Epithelial cell of esophagus (primary cell): ENCODE data around the gene SPACA7.

Source experiments
- DNase-seq: peaks from one replicate; pipeline ENCODE4 v3.0.0; 2010; ENCODE audit warnings: low read depth
- H3K4me3 ChIP-seq: 2 replicates; pipeline ENCODE4 v1.5.1; 2011; ENCODE audit warnings: mild to moderate bottlenecking, low read length, control low read depth
- TF ChIP-seq, protein P1 (sequence below): IDR thresholded peaks from 2 replicates; pipeline ENCODE4 v1.5.1; 2011; ENCODE audit warnings: low read depth, mild to moderate bottlenecking, low read length, control low read depth, inconsistent platforms; ENCODE audit not compliant: insufficient read depth; ENCODE audit errors: missing control alignments

The SPACA7 gene

GRCh38 chr13:112350300-112350699 lies 25.9 kb upstream of the SPACA7 start:
- H3K4me3 ChIP-seq, result no peak overlapping the region
- TF ChIP-seq, protein P1, sequence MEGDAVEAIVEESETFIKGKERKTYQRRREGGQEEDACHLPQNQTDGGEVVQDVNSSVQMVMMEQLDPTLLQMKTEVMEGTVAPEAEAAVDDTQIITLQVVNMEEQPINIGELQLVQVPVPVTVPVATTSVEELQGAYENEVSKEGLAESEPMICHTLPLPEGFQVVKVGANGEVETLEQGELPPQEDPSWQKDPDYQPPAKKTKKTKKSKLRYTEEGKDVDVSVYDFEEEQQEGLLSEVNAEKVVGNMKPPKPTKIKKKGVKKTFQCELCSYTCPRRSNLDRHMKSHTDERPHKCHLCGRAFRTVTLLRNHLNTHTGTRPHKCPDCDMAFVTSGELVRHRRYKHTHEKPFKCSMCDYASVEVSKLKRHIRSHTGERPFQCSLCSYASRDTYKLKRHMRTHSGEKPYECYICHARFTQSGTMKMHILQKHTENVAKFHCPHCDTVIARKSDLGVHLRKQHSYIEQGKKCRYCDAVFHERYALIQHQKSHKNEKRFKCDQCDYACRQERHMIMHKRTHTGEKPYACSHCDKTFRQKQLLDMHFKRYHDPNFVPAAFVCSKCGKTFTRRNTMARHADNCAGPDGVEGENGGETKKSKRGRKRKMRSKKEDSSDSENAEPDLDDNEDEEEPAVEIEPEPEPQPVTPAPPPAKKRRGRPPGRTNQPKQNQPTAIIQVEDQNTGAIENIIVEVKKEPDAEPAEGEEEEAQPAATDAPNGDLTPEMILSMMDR, result no peak
- no peak for DNase-seq

DNA sequence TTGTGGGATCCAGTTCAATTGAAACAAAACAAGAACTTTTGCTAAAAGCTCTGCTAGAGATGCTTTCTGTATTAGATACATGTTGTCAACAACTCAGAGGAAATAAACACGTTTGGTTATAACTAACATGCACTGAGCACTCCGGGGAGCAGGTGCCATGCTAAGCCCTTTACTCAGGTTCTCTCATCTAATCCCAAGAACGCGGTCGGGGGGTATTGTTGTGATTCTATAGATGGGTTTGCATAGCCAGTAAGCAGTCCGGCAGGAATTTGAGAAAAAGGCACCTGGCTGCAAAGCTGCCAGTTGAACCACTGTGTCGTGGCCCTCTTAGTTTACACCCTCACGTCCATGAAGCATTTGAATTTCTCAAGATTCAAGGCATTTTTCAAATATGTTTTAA lies 24.3 kb upstream of the SPACA7 start:
- H3K4me3 ChIP-seq, result no peak overlapping the region
- TF ChIP-seq, protein P1, result no peak
- DNase-seq, result no peak

- TF ChIP-seq, protein P1, result no peak
- DNase-seq, result no peak
- H3K4me3 ChIP-seq, result no peak overlapping the region
These were observed 22.3 kb upstream of the SPACA7 start for GRCh38 chr13:112353856-112354255.

GRCh38 chr13:112354330-112355273 lies 21.6 kb upstream of the SPACA7 start:
- DNase-seq, result no peak
- H3K4me3 ChIP-seq, result no peak overlapping the region
- TF ChIP-seq, protein P1, result no peak

- TF ChIP-seq, protein P1, result no peak
- H3K4me3 ChIP-seq, result no peak overlapping the region
- no peak for DNase-seq
These were observed 20.8 kb upstream of the SPACA7 start for GRCh38 chr13:112355274-112355838.

DNA sequence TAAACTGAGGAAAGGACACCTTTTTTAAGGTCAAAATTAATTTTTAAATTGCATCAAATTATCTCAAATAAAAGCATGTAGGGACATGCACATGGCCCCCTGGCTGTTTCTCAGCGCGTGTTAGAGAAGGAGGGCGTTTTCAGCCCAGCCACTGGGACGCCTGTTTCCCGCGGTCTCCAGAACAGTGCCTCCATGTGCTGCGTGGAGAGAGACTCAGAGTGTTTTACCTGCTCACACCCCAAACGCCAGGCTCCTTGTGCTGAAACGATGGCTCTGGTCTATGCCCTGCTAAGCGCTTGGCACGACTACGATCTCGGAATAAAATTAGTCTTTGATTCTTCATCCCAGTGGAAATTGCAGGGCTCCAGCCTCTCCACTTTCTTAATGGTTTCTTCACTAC lies 20.0 kb upstream of the SPACA7 start:
- TF ChIP-seq, protein P1, result no peak
- no peak overlapping the region for H3K4me3 ChIP-seq
- no peak for DNase-seq
